Left lung (tissue), 10 donors: ENCODE measurements around the gene TTC34. TPM values are rescaled to one million over a fixed set of nuclear protein-coding genes. Genes with fewer than 3 reads are reported as not detected.

Experiments used
- ATAC-seq: fragments of 200-7000 bp; cut with Tn5 transposase; one replicate; pipeline ENCODE4 v1.9.1; 2020; ENCODE audit warnings: moderate library complexity
- DNase-seq, 4 donors: peaks; one replicate each; pipeline ENCODE4 v3.0.0-alpha.2; 2013 to 2020
- H3K27ac ChIP-seq, 2 donors: fragments of 200-600 bp; sonication (generic) in 1 of 2; one replicate each; pipeline versions ENCODE4 v1.5.0 to v1.8.0; 2020 to 2021
- H3K27me3 ChIP-seq, 2 donors: fragments of 200-600 bp; sonication (generic) in 1 of 2; one replicate each; pipeline versions ENCODE4 v1.5.0 to v1.8.0; 2020 to 2021
- H3K36me3 ChIP-seq, 2 donors: fragments of 200-600 bp; sonication (generic) in 1 of 2; one replicate each; pipeline versions ENCODE4 v1.5.0 to v1.8.0; 2020 to 2021
- H3K4me1 ChIP-seq, 2 donors: fragments of 200-600 bp; one replicate each; pipeline ENCODE4 v1.8.0; 2021
- H3K4me3 ChIP-seq, 2 donors: fragments of 200-600 bp; sonication (generic) in 1 of 2; one replicate each; pipeline versions ENCODE4 v1.5.0 to v1.8.0; 2020 to 2021; ENCODE audit warnings: mild to moderate bottlenecking in 1 of 2
- H3K9me3 ChIP-seq, 2 donors: fragments of 200-600 bp; sonication (generic) in 1 of 2; one replicate each; pipeline versions ENCODE4 v1.5.0 to v1.8.0; 2020 to 2021
- intact Hi-C, 2 donors: fragments of 100-400 bp; cut with DNase I; formaldehyde crosslinking; loops; one replicate each; pipeline versions ENCODE4 v1.11.2 to v1.14.2; 2022
- polyA plus RNA-seq, 6 donors: library from polyadenylated mRNA; unstranded; fragments of 120-200 nt; gene quantifications; one replicate each; pipeline ENCODE4 v1.2.1, GENCODE V29; 2013; ENCODE audit not compliant: insufficient read length in 6 of 6
- total RNA-seq, 2 donors: library from RNA; stranded (reverse); fragmentation: NEBNext Ultra II Directional; extraction: Animal tissue kit (Norgen Biotek cat#: 25700); gene quantifications; one replicate each; pipeline ENCODE4 v1.2.1, GENCODE V29; 2021
- TF ChIP-seq, protein P1 (sequence below), 2 donors: fragments of 200-600 bp; sonication (generic) in 1 of 2; IDR thresholded peaks; one replicate each; pipeline versions ENCODE4 v1.5.0 to v1.8.0; 2021; ENCODE audit warnings: antibody characterized with exemption in 2 of 2
- donor health status: DM: no; HTN: yes; CAD: no.
- donor health status: DM: no; HTN: no; CAD: no.

TTC34 gene
- total and polyA plus RNA-seq, 8 donors = 0.44 to 1.2 (median 0.69) TPM

DNA sequence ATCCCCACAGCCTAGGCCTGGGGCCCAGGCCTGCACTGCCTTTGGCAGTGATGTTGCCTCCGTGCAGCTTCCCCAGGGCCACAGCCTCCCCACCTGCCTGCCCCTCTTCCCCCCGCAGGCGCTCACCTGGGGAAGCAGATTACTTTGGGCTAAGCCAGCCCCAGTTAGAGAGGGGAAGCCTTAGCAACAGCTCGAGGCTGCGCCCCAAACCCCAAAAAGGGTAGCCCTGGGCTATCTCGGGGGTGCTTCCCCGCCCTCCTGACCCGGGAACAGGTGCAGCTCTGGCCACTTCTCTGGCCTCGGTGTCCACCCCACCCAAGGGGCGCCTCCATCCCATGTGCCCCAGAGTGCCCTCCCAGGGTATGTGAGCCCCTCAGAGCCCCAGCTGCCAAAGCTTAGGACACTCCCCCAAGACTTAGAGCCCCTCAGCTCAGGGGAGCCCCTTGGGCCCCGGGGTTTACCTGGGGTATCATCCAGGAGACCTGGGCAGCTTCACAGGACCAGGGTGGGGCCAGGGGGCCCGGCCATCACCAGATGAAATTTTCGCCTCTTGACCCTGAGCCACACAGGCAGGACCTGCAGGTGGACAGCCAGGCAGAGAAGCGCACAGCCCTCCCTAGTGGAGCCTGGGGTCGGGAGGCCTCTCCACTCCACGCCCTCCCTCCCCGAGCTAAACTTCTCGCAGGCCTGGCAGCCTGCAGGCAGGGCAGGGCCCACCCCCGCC lies 3.3 kb upstream of the TTC34 start:
- Histone ChIP-seq H3K4me1 (no peaks in the 10 kb centered on the region), H3K27me3 (peaks cover 0 to 100% of the 10 kb centered on the region in 2 donors)

DNA sequence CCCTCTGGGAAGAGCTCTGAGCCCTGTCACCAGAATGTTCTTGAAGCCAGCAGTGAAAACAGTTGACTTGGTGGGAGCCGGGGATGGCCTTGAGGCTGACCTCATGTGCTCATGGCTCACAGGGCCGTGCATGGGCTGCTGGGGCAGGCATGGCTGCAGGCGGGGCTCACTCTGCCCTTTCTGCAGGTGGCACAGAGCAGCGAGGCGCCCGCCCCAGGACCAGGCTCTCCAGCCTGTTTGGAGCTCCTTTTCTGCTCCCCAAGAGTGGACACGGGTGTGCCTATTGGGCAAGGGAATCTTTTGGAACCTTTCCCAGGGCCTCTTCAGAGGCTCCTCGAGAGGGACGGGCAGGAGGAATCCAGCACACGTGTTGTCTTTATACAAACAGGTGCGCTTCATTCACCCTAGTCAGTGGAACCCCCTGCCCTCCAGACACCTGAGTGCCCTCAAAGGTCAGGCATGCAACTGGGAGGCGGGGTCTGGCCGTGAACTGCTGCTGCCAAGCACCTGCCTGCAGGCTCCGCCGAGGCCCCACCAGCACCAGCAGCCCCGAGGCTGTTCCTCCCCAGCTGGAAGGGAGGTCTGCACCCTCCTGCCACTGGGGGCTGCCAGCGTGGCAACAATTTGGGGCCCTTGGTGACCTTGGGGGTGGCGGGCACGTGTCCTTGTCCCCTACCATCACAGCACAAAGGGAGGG lies 2.6 kb upstream of the TTC34 start:
- intact Hi-C loops = no loop called here
- Histone ChIP-seq H3K27ac (no peak overlapping the region), H3K9me3 (no peaks in the 10 kb centered on the region), H3K36me3 (no peaks in the 10 kb centered on the region), H3K4me1 (no peaks in the 10 kb centered on the region), H3K27me3 (peaks cover 0 to 100% of the 10 kb centered on the region in 2 donors), H3K4me3 (no peak overlapping the region)
- TF ChIP-seq, protein P1, sequence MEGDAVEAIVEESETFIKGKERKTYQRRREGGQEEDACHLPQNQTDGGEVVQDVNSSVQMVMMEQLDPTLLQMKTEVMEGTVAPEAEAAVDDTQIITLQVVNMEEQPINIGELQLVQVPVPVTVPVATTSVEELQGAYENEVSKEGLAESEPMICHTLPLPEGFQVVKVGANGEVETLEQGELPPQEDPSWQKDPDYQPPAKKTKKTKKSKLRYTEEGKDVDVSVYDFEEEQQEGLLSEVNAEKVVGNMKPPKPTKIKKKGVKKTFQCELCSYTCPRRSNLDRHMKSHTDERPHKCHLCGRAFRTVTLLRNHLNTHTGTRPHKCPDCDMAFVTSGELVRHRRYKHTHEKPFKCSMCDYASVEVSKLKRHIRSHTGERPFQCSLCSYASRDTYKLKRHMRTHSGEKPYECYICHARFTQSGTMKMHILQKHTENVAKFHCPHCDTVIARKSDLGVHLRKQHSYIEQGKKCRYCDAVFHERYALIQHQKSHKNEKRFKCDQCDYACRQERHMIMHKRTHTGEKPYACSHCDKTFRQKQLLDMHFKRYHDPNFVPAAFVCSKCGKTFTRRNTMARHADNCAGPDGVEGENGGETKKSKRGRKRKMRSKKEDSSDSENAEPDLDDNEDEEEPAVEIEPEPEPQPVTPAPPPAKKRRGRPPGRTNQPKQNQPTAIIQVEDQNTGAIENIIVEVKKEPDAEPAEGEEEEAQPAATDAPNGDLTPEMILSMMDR (IDR thresholded peaks at IDR 0.05) = no peak
- ATAC-seq = peak; percentile 8
- DNase-seq = peak in 1 of 4 donors; percentile 77

More for the DNA sequence above, 3.3 kb upstream of the TTC34 start:
- Histone ChIP-seq H3K4me3 (no peak overlapping the region), H3K27ac (no peak overlapping the region), H3K9me3 (no peaks in the 10 kb centered on the region), H3K36me3 (no peaks in the 10 kb centered on the region)
- TF ChIP-seq, protein P1 (IDR thresholded peaks at IDR 0.05) = no peak
- ATAC-seq = no peak
- DNase-seq = peak in 1 of 4 donors; percentile 50
- intact Hi-C loops = no loop called here

DNA sequence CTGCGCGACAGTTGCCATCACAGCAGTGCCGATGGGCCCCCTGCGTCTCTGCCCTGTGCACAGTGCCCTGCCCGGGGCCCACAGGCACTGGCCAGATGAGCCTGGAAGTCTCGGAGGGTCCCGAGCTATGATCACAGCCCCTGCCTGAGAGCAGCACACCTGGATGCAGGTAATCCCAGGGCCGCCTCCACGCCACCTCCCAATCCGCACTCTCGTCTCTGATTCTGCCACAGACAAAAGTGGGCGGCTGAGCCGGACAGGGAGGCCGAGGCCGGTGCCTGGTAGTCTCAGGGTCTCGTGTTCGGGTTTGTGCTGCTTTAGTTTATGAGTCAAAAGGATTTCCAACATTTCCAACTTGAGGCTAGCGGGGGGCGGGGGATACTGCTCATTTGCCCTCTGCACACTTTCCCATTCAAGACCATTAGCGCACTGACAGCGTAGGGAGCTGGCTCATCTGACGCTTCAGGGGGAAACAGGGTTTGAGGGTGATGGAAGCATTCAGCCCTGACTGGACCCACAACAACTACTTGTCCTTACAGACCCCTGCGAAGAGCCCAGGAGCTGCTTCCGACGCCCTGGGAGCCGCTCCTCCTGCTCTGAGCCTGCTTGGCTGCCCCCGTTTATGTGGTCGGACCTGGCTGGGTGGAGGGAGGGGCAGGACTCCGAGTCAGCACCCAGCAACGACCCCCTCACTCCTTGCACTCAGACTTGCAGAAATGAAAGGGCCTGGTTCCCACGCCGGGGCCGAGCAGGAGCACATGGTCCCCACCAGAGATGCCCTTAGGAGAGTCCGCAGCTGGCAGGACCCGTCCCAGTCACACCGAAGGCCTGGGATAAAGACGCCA lies 1.8 kb upstream of the TTC34 start:
- H3K36me3 ChIP-seq = no peaks in the 10 kb centered on the region
- intact Hi-C loops = no loop called here
- H3K4me3 ChIP-seq = no peak overlapping the region
- no peaks in the 10 kb centered on the region for H3K9me3 ChIP-seq
- ATAC-seq = no peak
- peaks cover 0 to 94% of the 10 kb centered on the region in 2 donors for H3K27me3 ChIP-seq
- H3K4me1 ChIP-seq = no peaks in the 10 kb centered on the region
- H3K27ac ChIP-seq = no peak overlapping the region
- TF ChIP-seq, protein P1 (IDR thresholded peaks at IDR 0.05) = no peak
- DNase-seq = peak in 1 of 4 donors; percentile 70

DNA sequence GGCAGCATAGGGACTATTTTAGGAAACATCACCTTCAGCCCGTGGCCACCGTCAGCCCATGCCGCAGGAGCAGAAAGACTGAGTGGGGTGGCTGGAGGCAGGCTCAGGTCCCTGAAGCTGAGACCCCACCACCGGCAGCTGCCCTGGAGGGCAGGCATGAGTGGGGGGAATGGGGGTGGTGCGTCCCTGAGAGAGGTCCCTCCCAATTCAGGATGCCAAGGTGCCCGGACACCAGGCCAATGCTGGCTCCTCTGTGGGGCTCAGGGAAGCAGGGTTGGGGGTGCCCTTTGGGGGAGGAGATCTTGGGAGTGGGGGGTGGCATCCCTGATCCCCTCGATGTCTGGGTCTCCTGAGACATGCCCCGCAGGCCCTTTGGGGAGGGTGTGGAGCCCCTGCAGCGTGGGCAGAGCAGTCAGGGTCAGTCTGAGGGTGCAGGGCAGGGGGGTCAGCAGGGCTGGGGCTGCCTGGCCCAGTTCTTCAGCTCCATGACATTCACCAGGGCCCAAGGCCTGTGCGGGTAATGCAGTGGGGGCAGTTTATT lies 998 bp upstream of the TTC34 start:
- intact Hi-C loops = no loop called here
- H3K27ac ChIP-seq = no peak overlapping the region
- H3K4me1 ChIP-seq = no peaks in the 10 kb centered on the region
- DNase-seq (peak in 1 of 4 donors; percentile 62), ATAC-seq (no peak)
- no peaks in the 10 kb centered on the region for H3K9me3 ChIP-seq
- H3K27me3 ChIP-seq = peaks cover 0 to 86% of the 10 kb centered on the region in 2 donors
- no peak overlapping the region for H3K4me3 ChIP-seq
- H3K36me3 ChIP-seq = no peaks in the 10 kb centered on the region
- TF ChIP-seq, protein P1 (IDR thresholded peaks at IDR 0.05) = no peak
